HG02870 (cell line): ENCODE measurements around the gene CDC7.

Experiments
- ATAC-seq: cut with Tn5 transposase; IDR thresholded peaks from one replicate; pipeline ENCODE4 v1.9.1; 2021; ENCODE audit warnings: mild to moderate bottlenecking, moderate library complexity; ENCODE audit not compliant: unreplicated experiment

The CDC7 gene

DNA sequence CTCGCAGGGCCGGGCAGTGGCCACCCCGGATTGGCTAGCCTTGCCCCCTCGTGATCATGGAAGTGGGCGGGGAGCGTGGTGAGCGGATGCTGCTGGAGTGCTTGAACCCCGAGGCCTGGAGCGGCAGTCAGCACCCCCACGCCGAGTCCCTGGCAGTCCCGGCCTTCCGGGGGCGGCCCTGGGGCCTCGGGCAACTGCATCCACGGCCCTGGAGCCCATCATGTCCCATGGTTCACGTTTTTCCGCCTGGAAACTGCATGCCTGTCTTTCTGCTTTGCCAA is 45.6 kb downstream of the CDC7 start:
- no peak for ATAC-seq

DNA sequence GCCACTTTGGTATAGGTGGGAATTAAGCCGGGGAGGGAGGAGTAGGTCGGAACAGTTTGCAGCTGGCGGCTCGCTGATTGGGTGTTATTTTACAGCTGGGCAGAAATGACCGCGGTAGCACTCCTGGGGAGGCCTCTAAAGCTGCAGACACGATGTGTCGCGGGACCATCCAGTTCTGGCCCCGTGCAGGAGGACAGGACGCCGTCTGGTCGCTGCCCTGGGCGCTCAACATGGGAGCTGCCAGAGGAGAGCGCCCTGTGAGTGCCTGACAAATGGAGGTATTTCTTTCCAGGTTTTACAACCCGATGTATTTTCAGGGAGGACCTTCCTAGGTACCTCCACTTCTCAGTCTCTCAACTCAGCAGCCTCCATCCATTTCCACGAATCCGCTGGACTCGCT is 46.2 kb downstream of the CDC7 start:
- ATAC-seq, result no peak

DNA sequence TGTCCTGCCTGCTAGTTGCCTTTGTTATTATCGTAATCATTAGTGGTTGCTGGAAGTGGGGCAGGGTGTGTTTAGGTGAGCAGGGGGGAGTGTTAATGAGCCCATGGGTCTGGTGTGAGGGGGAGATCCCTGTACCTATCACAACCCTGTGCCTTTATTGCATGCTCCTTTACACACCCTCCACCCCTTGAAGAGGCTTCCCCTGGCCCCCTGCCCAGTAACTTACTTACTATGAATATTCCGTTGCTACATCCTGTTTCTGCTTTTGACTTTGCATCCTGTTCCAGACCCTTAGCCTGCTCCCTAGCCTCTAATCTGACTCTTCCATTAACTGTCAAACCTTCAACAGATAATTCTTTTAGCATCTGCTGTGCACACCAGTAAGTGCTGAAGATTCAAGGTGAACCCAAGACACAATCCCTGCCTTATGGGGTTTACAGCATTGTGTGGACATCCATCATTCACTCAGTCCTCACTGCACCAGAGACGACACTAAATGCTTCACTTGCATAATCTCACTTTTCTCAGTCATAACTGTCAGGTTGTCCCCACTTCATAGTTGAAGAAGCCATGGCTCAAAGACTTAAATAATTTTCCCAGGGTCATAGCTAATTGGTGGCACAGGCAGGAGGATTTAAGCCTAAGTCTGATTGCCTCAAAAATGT is 47.9 kb downstream of the CDC7 start:
- ATAC-seq, result no peak

DNA sequence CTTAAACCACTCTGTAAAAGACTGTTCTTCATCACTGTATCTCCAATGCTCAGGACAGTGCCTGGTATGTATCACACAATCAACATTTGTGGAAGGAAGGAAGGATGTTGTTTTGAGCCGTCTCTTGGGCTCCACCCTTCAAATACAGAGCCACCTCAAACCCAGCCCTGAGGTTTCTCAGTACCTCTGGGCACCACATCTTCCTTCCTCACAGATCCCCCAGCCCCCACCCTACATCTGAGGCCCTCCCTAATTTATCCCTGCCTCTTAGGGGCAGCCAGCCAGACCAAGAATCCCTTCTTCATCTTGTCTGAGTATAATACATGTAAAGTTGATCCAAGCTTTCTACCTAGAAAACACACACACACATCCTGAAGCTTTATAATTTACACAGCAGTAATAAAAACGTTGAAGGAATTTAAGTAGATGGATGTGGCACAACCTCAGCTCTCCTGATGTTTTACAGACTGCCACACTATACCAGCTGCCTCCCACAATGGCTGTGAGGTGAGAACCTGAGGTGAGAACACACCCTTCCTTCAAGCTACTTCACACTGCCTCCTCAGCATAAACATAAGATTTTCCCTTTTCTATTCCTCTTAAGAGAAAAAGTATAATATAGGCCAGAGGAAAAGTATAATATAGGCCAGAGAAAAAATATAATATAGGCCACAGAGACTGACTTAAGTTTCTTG is 48.5 kb downstream of the CDC7 start:
- ATAC-seq, result no peak

DNA sequence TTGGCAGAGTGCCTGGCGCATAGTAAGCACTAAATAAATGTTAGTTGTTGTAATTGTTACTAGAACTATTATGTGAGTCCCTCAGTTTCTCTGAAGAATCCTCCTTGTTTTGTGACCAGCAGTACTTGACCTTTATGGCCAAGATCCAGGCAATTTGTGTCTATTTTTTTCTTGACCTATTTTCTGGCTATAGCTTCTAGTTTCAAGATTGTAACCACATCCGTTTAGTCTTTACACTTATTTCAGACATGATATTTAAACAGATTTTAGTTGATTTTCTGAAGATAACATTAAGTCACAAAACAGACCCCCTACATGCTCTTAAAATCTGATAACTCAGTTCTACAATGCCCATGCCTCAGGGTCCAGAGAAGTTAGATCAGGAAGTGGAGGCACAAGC is 50.3 kb downstream of the CDC7 start:
- no peak for ATAC-seq

DNA sequence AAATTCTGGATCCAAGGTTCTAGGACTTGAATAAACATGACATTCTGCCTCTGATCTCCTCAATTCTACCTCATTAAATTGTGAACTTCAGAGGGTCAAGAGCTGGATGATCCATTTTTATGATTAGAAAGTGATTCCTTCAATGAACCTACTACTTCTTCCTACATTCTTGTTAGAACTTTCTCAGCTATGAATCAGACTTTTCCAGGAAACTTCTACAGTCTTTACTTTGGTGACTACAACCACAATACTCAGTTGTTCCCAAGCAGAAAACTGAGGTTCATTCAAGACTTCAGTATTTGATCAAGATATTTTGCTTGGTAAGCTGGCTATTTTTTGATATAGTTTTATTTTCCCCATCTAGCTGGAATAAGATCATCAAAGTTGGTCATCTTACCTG is 51.4 kb downstream of the CDC7 start:
- no peak for ATAC-seq

DNA sequence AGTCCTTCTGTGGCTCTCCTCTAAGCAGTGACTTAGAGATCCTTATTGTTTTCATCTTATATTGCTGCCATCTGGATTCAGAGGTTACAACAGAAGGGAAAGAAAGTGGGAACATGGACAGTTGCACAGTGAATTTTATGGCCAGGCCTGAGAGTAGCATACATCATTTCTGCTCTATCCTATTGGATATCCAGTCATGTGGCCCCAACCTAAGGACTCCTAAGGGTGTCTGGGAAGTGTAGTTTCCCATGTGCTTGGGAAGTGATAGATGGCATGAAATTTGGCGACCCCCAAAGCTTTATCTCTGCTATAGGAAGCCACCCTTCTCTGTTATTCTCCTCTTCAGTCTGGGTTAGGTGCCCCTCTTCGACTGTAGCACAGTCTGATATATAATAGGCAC is 51.9 kb downstream of the CDC7 start:
- no peak for ATAC-seq

DNA sequence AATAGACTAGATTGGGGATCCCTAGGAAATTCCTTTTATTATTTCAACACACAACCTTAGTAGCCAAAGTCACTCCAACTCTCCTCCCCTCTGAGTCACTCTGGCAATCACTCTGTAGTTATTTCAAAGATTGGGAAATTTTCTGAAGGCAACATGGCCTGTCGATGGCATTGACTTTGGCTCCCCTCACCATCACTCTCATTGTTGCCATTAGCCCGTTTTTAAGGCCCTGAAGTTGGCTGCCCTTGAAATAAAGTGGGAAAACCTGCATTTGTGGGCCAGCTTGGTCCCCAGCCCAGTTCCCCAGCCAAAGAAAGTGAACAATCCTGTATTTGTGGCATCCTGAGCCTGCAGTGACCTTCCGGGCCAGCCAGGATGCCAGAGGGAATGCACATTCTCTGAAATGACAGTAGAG is 52.5 kb downstream of the CDC7 start:
- ATAC-seq, result no peak

DNA sequence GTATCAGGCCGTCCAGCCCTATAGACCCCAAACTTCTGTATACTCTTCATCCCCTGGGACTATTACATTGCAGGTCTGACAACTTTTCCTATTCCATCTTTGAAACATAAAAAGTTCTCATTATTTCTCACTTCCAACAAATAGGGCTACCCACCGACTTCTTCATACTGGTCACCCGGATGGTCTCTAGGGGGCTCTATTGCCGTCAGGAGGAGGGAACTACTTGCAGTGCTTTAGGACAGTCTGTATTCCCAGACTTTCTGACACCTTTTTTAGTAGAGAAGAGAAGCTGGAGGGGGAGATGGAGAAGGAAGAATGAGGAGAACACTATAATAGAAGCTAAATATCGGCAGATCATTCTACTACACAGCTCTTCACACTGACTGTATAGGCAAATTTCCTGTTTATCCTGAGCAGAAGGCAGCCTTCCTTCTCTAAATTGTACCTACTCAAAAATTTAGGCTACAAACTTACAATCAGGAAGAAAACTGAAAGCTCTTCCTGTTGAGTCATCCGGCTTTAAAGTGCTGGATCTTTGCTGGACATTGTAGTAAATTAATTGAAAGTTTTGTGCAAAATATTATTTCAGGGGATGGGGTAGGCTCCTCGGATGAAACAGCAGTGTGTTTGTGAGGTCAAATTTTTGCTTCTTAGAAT is 54.6 kb downstream of the CDC7 start:
- no peak for ATAC-seq

DNA sequence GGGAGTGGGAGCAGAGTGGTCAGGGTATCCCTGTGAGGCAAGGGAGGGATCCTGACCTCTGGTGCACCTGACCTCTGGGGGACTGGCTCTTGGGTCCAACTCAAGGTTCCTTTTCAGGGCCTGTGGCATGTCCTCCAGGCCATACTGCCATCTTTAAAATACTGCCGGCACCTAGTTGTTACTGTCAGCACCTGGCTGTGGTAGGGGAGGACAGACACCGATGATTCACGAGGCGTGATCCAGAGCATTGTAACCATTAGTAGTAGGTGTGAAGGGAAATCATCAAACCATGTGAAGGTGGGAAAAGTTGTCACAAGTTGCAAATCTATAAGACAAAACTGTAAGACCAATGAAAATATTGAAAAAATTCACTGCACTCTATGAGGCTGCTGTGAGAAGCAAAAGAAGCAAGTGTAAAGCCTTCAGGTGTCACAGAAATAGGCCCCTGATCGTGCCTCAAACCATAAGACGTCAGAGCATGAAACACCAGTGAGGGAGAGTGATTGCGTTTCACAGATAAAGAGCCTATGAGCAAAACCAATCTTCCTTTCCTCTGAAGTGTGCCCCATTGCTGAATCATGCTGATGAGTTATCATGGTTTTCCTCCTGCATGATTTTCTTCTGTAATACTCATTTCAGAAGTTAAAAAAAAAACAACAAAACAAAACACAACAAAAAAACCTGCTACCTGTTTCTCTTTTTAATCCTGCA is 55.3 kb downstream of the CDC7 start:
- ATAC-seq, result peak; percentile 70

DNA sequence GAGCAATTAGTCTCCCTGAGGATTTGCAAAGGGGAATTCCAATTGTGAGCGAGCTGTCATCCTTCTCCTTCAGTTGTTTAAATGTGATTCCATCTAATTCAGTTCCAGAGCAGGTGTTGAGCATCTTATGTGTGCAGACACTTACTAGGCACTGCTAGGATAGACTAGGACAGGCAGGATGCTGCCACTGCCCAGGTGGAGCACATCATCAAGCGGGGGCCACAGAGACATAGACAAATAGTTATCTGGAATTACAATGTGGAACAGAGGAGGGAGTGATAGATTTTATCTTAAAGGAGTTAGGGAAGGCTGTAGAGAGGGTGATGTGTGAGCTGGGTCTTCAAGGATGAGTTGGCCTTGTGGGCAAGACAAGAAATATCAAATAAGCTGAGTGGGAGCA is 55.9 kb downstream of the CDC7 start:
- no peak for ATAC-seq

DNA sequence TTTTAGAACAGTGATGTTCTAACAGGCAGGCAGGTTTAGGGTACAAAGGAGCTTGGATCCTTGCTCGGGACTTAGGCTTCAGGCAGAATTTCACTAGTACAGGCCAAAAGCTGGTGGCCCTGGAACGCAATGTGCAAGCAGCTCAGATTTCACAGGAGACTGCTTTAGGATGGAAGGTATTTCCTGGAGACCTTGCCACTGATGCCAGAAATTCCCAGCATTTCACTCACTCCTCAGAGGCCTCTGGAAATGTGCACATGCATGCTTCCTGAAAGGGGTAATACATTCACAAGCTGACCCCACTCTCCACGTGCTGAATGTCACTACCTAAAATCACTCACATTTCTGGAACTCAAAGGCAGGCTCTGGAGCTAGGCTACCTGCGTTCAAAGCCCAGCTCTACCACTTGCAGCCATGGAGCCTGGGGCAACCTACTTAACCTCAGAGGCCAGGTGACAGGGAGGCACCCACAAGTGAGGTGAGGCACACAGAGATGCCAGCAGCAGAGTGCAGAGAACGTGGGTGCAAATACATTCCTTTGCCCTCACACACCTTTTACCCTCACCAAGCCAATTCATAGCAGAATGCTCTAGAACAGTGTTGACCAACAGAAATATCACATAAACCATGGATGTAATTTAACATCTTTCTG is 56.5 kb downstream of the CDC7 start:
- no peak for ATAC-seq

DNA sequence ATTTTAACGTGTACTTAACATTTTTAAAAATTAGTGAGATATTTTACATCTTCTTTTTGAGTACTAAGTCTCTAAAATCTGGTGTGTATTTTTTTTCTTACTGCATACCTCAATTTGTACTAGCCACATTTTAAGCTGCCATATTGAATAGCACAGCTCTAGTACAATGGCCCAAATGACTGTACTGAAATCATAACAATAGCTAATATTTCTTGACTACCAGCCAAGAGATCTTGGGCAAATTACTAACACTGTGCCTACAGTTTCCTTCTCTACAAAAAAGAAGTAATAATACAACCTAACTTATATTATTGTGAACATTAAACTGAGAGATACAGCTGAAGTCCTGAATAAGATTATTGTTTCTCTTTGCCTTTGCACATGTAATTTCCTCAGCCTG is 57.2 kb downstream of the CDC7 start:
- no peak for ATAC-seq

DNA sequence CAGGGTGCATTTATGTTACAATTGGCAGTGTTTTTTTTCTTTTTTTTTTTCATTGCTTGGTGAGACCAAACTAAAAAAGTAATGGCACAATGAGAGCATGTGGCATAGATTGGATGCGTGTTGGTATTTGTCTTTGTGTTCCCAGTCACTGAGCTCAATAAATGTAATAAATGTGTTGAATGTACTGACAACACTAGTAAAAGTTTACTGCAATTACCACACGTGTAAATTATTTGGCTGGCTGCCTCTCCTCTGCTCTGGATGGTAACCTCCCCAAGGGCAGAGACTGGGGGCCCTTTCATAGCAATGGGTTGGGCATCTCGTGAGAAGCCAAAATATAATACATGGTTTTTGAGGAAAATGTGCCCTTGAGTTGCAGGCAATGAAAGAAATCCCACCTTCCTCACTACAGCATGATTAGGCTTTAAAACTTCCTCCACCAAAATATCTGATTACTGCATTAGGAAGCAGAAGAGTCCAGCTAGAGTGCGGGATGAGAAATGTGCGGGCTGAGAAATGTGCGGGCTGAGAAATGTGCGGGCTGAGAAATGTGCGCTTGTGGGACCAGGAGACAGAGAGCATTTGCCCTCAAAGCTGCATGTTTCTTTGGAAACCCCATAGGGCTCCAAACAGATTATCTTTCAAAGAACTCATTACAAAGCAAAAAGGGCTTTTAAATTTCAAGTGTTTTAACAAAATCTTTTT is 58.5 kb downstream of the CDC7 start:
- ATAC-seq, result no peak

DNA sequence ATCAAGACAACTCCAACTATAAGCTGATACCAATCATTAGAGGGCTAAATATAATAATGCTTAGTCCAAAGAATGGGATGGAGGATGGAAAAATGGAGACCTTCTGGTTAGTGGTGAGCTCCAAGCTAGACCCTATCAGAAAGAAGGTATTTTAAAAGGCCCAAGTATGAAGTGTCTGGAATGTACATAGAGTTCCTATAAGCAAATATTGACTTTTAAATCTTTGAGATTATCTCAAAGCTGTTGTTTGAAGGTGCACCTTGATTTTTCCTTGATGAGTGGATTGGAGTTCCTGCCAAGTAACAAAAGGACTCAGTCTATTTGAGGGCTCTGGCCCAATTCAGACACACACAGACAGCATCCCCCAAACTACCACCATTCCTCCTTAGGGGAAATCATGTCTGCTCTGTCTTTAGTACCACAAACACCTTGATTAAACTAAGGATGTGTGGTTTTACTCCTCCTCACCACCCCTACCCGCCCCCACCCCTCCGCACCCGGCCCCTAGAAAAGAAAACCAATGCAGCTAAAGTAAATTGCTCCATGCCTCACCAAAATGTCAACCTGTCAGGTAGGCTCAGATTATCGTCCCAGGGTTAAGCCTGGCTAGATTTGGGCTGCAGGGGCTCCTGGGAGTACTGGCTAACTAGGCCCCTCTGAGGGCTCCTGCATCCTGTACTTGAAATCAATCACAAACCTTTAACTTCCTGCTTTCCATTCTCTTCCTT is 59.4 kb downstream of the CDC7 start:
- ATAC-seq, result no peak

DNA sequence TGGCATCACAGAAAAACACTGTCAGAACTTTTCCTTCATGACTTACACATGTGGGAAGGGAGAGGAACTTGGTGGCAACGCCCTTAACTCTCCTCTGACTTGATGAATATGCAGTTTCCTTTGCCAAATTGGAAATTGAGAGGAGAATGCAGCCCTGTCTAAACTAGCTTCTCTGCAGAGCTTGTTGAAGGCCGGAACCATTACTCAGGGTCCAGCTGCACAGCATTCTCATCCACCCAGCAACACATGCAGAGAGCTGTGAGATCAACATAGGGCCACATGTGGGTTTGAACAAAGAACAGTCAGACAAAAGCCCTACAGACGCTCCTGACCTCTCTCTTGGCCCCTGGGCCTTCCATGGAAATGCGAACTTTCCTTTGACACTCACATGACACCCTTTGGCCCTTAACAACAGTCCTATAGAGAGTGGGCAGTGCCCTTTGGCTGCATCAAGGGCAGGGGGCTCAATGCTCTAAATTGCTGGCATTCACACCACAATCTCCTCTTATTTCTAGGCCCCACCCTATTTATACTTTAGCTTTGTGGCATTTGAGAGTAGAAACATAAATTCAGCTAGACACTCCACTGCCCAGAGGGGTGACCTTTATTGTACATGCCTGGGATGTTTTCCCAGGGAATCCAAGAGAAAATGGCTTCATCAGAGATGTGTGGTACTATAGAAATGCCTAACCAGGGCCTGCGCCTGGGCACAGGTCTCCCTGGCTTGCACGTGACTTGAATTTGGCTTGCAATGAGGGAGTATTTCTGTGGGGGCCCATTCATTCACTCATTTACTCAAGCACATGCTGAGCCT is 64.4 kb downstream of the CDC7 start:
- ATAC-seq, result no peak

DNA sequence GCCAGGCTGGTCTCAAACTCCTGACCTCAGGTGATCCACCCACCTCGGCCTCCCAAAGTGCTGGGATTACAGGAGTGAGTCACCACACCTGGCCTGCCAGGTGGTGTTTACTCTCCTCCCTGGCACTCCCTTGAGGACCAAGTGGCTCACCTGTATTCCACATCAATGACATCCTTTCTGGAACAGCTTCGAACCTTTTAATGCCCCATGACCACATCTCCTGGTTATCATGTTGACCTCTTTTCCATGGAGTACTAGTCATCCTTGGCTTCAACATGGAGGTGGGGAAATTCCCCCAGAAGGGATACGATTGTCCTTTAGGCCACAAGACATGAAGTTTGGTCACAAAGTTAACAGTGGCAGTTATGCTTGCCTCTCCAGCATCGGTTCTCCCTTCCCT is 66.9 kb downstream of the CDC7 start:
- ATAC-seq, result no peak

DNA sequence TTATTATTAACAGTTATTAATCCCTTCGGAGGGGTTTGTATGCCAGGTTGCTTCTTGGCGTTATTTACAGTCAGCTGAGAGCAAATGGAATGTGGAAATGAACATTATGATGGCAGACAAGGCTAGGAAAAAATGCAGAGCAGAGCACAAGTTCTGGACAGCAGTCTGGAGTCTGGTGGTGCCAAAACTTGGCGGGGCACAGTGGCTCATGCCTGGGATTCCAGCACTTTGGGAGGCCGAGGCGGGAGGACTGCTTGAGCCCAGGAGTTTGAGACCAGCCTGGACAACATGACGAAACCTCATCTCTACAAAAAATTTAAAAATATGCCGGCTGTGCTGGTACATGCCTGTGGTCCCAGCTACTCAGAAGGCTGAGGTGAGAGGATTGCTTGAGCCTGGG is 67.6 kb downstream of the CDC7 start:
- no peak for ATAC-seq

DNA sequence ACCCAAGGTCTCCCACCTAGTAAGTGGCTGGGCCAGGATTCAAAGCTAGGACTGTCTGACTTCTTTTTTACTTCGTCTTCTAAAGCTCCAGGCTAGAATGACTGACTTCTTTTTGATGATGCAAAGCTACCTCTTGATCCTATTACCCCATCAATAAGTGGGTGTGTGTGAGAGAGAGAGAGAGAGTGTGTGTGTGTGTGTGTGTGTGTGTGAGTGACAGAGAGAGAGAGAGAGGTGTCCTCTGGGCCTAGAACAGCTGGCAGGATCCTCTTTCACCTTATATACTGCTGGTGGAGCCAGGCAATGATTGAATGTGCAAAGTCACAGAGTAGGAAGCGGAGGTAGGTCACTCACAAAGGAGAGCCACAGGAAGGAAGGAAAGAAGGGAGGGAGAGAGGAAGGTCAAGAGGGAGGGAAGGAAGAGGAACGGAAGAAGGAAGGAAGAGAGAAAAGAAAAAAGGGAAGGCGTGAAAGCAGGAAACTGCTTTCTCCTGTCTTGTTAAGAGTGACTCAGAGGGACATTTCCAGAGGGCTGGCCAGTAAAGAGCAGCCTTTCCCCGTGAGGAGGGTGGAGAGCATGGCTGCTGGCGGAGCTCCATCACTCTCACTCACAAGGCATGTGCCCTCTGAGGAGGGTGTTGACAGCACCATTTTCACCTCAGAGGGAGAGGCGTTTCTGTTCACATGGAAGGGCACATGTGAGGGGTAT is 68.9 kb downstream of the CDC7 start:
- ATAC-seq, result no peak
